HG02571 (cell line): ENCODE measurements around the gene RIMS1.

Experiments
- ATAC-seq: cut with Tn5 transposase; IDR thresholded peaks from one replicate; pipeline ENCODE4 v1.9.1; 2021; ENCODE audit warnings: mild to moderate bottlenecking, moderate library complexity; ENCODE audit not compliant: unreplicated experiment

RIMS1 gene

GRCh38 chr6:72081871-72082270 is 195.5 kb downstream of the RIMS1 start:
- no peak for ATAC-seq

DNA sequence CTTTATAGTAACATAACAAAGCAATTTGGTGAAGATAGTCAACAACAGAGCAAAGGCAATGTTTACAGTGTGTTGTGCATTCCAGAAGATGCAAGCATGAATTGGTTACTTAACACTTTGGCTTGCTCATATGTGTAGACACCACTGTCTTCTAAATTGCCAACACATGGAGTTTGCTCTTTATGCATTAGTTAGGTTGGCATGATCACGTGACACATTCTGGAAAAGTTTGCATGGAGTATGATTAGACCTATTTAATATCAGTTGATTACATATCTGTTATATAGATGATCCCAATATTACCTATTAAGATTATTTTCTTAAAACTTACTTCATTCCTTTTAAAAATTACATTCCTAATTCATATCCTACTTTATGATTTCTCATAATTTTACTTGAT is 197.6 kb downstream of the RIMS1 start:
- ATAC-seq: no peak

DNA sequence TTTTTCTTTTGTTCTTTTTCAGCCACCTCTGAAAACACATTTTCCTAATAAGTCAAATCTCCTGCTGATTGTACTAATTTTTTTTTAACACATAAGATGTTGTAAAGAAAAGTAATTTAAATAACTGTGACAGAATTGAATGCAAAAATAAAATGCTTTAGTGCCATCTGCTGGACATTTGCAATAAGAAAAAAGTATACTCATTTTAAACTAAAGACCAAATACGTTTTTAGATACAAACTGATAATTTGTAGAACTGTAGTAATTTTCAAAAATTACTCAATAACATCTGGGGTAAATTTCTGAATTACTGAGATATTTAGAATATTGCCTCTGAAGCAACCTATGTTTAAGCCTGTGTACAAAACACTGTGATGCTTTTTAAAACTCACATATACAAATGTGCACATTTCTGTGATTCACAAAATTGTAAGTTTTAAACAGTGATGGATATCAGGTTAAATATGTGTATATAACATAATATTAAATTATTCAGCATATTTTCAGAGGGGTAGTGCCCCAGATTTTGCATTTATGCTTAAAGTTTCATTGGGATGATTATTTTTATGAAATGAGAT is 198.7 kb downstream of the RIMS1 start:
- no peak for ATAC-seq

- no peak for ATAC-seq
These were observed 208.2 kb downstream of the RIMS1 start for GRCh38 chr6:72094506-72094905.

DNA sequence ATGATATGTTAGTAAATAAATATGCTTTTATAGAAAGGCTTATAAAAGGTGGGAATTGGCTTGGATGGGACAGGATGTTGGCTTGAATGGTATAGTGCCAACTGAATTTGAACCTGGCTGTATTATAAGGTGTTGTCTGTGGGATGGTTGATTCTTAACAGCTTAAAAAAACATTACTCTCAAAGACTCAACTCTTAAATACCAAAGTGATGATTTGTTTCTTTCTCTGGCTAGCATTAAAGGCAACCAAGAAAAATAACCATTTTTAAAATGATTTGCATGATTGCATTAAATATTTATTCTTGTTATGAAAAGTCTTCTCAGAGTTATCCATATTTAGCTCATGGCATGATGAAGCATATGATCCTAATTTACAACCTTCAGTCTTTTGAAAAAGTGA is 216.2 kb downstream of the RIMS1 start:
- no peak for ATAC-seq

- no peak for ATAC-seq
These were observed 225.3 kb downstream of the RIMS1 start for GRCh38 chr6:72111611-72112010.

- no peak for ATAC-seq
These were observed 244.0 kb downstream of the RIMS1 start for GRCh38 chr6:72130327-72130726.

GRCh38 chr6:72132427-72132826 is 246.1 kb downstream of the RIMS1 start:
- ATAC-seq: no peak

DNA sequence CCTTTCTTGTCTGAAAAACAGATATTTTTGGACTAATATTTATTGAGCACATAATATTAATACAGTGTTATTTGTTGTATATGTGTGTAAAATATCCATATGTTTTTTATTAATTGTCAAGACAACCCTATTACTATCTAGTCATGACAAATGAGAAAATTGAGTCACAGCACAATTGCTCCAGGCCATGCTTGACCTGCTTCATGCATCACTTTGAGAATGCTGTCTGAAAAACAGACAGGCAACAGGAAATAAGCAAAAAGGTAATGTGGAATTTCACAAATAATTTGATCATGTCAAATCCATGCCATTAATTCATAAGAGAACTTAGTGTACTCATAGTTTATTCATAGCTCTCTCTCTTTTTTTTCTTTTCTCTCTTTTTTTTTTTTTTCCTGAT is 246.5 kb downstream of the RIMS1 start:
- no peak for ATAC-seq

DNA sequence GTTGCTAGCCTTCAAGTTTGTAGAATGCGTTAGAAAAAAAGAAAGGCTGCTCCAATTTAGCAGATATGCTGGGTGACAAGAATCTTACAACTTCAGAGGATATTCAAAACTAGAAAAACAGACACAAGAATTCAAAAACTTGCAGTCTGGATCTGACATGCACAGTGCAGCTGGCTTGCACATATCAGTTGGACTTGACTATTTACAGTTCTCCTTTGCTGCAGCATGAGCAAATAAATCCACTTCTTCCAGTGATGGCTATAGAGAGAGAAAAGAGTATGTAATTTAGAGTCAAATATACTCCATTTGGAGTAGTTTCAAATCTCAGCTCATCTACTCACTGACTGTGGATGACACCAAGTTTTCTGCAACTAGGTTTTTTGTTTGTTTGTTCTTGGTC is 247.0 kb downstream of the RIMS1 start:
- no peak for ATAC-seq

DNA sequence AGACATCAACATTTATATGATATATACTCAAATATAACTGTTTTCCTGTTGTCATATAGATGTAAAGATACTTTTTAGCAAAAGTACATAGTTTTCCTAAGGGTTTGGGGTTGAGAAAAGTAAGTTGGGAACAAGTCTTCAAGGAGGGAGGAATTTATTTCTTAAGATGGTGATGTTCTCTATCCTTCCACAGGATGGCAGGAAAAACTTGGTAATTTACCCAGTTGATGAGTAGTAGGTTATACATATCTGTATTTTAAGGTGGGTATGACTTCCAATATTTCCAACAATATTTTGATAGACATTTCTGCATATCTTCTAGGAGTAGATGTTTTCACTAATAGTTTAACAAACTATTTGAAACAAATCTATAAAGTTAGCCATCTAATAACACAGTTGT is 254.4 kb downstream of the RIMS1 start:
- ATAC-seq: no peak

DNA sequence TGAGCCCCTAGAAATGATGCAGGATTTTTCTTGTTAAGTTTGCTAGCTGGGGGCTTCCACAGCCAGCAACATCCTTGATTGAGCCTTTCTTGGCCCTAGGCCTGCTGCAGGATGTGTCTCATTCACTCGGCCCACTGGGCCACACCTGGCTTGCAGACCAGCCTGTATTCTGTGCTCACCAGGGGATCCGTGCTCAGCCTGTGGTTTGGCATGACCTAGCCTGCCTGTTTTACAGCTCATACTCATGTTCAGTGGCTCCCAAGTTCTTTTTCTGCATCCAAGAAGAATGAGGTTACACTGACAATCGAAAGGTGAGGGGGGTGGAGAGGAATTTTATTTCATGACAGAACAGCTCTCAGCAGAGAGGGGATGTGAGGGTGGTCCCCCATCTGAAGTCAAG is 263.4 kb downstream of the RIMS1 start:
- ATAC-seq: no peak

DNA sequence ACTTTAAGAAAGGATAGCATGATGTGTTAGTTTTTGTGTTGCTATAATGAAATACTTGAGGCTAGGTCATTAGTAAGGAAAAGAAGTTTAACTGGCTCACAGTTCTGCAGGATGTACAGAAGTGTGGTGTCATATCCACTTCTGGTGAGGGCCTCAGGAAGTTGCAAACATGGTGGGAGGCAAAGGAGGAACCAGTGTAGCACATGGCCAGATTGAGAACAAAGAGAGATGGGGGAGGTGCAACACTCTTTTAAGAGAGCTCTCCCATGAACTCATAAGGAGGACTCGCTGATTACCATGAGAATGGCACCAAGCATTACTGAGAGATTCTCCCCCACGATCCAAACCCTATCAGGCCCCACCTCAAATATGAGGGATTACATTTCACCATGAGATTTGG is 265.4 kb downstream of the RIMS1 start:
- ATAC-seq: no peak

DNA sequence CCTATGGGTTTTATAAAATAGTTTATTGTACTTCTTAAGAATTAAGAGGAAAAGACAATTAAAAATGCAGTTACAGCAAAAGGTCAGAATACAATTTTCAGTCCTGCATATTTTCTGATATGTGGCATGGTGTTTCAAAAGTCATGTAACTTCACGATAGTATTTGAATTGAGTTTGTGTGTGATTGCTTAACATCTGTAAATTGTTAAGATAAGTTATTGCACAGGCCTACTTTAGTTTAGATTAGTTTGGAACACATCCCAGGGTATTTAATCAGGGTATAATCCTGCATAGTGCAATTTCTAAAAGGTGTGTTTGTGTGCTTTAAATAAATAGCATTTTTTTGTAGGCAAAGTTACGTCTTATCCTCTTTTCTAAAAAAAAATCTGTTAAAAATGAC is 289.6 kb downstream of the RIMS1 start:
- no peak for ATAC-seq

DNA sequence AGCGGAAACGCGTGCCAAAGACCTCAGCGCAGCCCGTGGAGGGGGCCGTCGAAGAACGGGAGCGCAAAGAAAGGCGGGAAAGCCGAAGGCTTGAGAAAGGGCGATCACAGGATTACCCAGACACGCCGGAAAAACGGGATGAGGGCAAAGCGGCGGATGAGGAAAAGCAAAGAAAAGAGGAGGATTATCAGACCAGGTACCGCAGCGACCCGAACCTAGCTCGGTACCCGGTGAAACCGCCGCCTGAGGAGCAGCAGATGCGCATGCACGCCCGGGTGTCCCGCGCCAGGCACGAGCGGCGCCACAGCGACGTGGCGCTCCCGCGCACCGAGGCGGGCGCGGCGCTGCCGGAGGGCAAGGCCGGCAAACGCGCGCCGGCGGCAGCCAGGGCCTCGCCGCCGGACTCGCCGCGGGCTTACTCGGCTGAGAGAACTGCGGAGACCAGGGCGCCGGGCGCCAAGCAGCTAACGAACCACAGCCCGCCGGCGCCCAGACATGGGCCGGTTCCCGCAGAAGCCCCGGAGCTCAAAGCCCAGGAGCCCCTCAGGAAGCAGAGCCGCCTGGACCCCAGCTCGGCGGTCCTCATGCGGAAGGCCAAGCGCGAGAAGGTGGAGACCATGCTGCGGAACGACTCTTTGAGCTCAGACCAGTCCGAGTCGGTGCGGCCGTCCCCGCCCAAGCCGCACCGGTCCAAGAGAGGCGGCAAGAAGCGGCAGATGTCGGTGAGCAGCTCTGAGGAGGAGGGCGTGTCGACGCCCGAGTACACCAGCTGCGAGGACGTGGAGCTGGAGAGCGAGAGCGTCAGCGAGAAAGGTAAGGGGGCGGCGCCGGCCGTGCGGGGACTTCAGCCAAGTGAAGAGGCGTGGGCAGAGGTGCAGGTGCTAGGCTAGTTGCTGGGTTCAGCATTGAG is 296.2 kb downstream of the RIMS1 start:
- ATAC-seq: peak; percentile 79

DNA sequence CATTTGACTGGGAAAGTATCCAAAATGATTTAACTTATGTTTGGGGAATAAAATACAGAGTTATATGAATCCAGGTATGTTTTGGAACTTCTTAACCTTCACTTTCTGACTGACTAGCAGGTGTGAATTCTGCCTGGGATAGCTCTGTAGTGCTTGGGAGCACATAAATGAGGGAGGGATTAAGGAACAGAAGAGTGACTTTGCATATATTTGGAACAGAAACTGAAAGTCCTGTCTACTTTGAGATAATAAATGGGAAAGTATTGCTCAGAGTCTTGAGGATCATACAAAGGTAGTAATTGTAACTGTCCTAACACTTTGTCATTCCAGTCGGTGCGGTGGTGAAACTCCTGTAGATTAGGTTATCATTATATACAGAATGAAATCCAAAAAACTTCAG is 317.6 kb downstream of the RIMS1 start:
- ATAC-seq: no peak

GRCh38 chr6:72205500-72205899 is 319.1 kb downstream of the RIMS1 start:
- ATAC-seq: no peak

- no peak for ATAC-seq
These were observed 320.3 kb downstream of the RIMS1 start for GRCh38 chr6:72206606-72207005.

DNA sequence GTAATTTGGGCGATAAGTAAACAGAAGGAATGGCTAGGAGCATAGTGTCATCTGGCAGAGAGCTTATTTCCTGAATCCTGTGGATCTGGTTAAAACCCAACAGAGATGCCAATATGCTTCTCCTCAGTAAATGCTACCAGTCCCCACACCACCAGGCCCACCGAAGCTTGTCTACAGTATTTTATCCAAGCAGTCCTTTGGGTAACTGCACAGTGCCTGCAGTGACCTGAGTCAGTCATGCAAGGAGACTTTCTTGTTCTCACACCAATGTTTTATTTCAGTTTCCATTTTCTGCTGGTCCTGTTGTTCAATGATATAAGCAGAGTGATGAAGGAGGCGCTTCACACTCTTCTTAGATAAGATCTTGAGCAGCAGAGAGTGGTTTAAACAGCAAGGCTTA is 326.3 kb downstream of the RIMS1 start:
- no peak for ATAC-seq

DNA sequence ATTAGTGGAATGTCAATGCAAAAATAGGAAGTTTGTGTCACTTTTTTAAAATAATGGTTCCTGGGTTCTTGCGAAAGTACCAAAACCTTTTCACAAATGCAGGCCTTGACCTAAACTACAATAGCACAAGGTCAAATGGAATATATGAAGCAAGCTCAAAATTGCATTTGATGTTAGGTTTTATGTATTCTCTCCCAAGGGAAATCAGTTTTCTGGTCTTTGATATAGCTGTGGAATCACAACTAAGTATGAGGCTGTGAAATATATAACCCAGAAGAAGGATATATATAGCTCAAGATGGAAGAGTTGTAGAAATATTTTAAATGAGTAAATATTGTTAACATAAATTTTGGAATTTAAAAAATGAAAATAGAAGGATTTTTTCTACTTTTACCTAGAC is 327.3 kb downstream of the RIMS1 start:
- ATAC-seq: no peak

GRCh38 chr6:72216222-72217068 is 330.1 kb downstream of the RIMS1 start:
- no peak for ATAC-seq

- no peak for ATAC-seq
These were observed 331.3 kb downstream of the RIMS1 start for GRCh38 chr6:72217626-72218025.
